ENCODE results near the gene RGPD5.
"Not testable (repeated sequence)": the region's sequence is repeated elsewhere in the genome, so short reads cannot be mapped to it uniquely, and the experiment has no call there.

Gene RGPD5

GRCh38 chr2:109888414-109888813 is 94.3 kb downstream of the RGPD5 start:
- not testable (repeated sequence) for H3K4me3 ChIP-seq (ENCODE audit: low read depth, low read length); DNase-seq (ENCODE audit: low read depth)

DNA sequence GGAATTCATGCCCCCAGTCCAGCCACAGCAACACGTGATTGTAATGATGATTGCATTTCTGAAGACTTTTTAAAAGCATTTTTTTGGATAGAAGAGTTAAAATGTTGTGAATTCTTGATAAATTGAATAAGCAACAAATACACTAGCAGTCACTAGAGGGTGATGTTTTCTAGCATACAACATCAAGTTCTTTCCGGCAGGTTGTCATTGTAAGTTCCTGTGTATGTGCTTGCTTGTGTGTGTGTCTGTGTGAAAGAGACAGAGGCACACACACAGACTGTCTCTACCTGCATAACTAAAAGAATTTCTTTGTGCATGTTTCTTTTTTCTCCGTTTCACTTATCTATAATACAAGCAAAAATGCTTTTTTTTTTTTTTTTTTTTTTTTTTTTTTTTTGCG is 95.8 kb downstream of the RGPD5 start:
- not testable (repeated sequence) for H3K4me3 ChIP-seq (ENCODE audit: low read depth, low read length); DNase-seq (ENCODE audit: low read depth)

- H3K4me3 ChIP-seq (ENCODE audit: low read depth, low read length); DNase-seq (ENCODE audit: low read depth): not testable (repeated sequence)
Observed at GRCh38 chr2:109891024-109891423, 96.9 kb downstream of the RGPD5 start.

DNA sequence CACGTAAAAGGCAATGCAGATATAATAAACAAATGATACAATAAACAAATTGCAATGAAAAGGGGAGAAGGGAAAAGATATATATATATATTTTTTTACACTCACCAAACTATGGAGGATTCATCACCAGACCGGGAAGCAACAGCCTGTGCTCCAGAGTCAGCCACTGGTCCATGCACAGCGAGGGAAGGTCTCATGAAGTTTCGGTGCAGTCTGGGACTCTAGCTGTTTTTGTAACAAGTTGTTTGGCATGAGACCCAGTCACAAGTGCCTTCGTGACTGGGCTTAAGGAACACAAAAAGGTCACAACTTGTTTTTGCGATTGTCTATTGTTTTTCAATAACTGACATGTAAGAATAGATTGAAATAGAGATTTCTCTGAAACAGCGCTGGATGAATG is 99.6 kb downstream of the RGPD5 start:
- not testable (repeated sequence) for H3K4me3 ChIP-seq (ENCODE audit: low read depth, low read length); DNase-seq (ENCODE audit: low read depth)

DNA sequence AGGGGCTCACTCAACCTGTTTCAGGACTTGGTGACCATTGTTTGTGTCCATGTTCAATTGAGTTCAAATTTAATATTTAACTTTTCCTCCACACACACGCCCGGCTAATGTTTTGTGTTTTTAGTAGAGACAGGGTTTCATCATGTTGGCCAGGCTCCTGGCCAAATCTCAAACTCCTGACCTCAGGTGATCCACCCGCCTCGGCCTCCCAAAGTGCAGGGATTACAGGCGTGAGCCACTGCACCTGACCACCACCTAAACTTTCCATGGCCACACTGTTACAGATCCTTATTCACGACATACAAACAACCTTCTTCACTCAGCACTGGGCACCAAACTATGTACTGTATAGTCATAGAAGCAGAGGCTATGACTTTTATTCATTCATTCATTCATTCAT is 100.0 kb downstream of the RGPD5 start:
- not testable (repeated sequence) for H3K4me3 ChIP-seq (ENCODE audit: low read depth, low read length); DNase-seq (ENCODE audit: low read depth)

GRCh38 chr2:109895090-109895869 is 101.2 kb downstream of the RGPD5 start:
- not testable (repeated sequence) for H3K4me3 ChIP-seq (ENCODE audit: low read depth, low read length); DNase-seq (ENCODE audit: low read depth)

GRCh38 chr2:109896212-109896611 is 102.1 kb downstream of the RGPD5 start:
- not testable (repeated sequence) for DNase-seq (ENCODE audit: low read depth); H3K4me3 ChIP-seq (ENCODE audit: low read depth, low read length)

DNA sequence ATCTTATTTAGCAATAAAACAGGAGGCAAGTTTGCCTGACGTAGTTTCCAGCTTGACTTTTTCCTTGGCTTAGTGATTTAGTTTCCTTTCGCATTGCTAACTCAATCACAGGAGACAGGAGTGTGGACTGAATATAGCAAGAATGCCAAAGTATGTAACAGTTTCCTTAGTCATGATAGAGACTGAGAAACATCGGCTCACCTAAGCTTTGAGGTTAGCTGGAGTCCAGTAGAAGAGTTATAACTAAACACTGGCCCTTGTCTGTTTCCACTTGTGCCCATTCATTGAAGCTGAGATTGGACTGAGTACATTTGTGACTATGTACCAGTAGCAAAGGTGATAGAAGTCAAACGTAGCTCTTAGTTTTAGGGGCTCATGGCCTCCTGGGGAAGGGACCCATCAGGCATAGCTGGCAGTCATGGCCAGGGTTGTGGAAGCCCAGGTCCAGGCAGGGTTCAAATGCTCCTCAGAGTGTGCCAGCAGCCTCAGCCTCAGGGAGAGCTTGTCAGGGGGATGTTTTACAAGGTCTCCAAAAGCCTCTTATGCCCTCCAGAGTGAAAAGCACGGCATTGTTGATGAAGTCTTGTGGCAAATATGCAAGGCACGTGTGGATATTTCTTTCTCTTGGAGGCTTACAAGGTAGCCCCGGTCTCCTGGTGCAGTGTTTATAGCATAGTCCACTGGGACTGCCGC is 103.8 kb downstream of the RGPD5 start:
- not testable (repeated sequence) for H3K4me3 ChIP-seq (ENCODE audit: low read depth, low read length); DNase-seq (ENCODE audit: low read depth)

DNA sequence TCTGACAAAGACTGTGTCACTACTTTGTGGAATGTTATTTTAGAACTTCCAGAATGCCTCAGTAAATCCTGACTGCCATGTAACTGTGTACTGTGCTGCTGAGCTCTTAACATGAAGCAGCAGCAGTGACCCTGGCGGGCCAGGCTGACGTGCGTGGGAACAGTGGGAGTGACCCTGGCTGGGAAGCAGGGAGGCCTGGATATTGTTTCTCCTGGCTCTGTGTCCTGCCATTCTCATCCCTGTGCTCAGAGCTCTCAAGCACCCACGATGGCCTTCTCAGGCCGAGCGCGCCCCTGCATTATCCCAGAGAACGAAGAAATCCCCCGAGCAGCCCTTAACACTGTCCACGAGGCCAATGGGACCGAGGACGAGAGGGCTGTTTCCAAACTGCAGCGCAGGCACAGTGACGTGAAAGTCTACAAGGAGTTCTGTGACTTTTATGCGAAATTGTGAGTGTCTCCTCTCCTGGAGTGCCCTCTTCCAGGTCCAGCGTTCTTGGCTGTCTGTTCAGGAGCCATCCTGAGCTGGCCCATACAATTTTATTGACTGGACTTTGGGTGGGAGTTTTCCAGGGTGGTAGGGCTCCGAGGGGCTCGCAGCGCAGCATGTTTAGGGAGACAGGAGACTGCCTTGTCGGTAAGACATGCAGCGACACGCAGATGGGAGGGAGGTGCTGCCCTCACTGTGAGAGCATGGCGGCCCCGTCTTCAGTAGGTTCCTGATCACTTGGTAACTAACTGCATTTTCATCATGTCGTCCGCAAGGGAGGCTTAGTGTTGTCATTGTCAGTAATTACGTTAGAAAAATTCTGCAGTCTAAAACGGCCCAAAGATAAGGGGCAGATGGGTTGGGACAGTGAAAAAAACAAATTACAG is 104.6 kb downstream of the RGPD5 start, which contains the start of gene LIMS3:
LIMS3 (plus strand) TSS at position 227 of the 875 bp plus-strand sequence; CDS start at position 268, 41 bp downstream.
- H3K4me3 ChIP-seq (ENCODE audit: low read depth, low read length); DNase-seq (ENCODE audit: low read depth): not testable (repeated sequence)

DNA sequence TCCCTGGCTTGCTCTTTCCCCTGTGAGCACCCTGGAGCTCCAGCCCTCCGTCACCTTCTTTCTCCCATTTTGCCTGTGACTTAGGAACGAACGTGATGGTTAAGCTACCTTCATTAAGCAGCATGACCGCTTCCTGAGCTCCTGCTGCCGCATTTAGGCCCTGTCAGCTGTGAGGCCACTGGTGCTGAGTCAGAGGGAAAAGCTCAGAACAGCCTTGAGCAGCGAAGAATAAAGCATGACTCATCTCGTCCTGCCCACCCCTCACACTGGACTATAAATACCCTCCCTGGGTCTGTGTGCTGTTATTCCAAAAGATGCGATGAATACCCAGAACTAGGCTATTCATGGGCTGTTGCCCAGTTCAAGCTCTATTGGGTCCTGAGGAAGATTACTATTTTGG is 111.7 kb downstream of the RGPD5 start:
- not testable (repeated sequence) for H3K4me3 ChIP-seq (ENCODE audit: low read depth, low read length); DNase-seq (ENCODE audit: low read depth)

Measured in GM12865 (cell line).